AG04450 (cell line): ENCODE data around the gene OR2H1. TPM values are rescaled to one million over a fixed set of nuclear protein-coding genes. Genes with fewer than 3 reads are reported as not detected.

ENCODE experiments used
- CTCF ChIA-PET: fragments of 300-600, 350-600 bp; formaldehyde crosslinking; extraction: SDS; loops from one replicate; lab custom pipeline; 2022; ENCODE audit warnings: antibody characterized with exemption, inconsistent platforms; lab: Charles Lee
- POLR2A ChIA-PET: fragments of 350-600 bp; formaldehyde crosslinking; extraction: SDS; loops from one replicate; lab custom pipeline; 2021; ENCODE audit warnings: antibody characterized with exemption, inconsistent platforms; lab: Yijun Ruan, JAX
- DNase-seq: peaks from one replicate; pipeline ENCODE4 v3.0.0-alpha.2; 2011; ENCODE audit warnings: low read depth, low spot score
- H3K27ac ChIP-seq: one replicate; pipeline ENCODE4 v1.5.1; 2012; ENCODE audit warnings: low read depth, low read length, control low read depth
- H3K27me3 ChIP-seq: one replicate; pipeline ENCODE4 v1.6.0; 2012; ENCODE audit warnings: low read length; ENCODE audit not compliant: control insufficient read depth, insufficient read depth
- H3K4me3 ChIP-seq: 2 replicates; pipeline ENCODE4 v1.5.1; 2011; ENCODE audit warnings: mild to moderate bottlenecking, low read depth, low read length, control low read depth
- H3K9me3 ChIP-seq: 2 replicates; pipeline ENCODE4 v1.5.1; 2012; ENCODE audit warnings: low read length; ENCODE audit not compliant: control insufficient read depth, insufficient read depth
- polyA plus RNA-seq: library from polyadenylated mRNA; depleted of rRNA; stranded (reverse); fragments of >200 nt; gene quantifications from 2 replicates; pipeline ENCODE4 v1.2.3, GENCODE V29; 2011
- TF ChIP-seq, protein P1 (sequence below): IDR thresholded peaks from 2 replicates; pipeline ENCODE4 v1.5.1; 2011; ENCODE audit warnings: low read depth, low read length, control low read depth, inconsistent platforms

OR2H1 gene
- polyA plus RNA-seq, 1 experiment: not detected

DNA sequence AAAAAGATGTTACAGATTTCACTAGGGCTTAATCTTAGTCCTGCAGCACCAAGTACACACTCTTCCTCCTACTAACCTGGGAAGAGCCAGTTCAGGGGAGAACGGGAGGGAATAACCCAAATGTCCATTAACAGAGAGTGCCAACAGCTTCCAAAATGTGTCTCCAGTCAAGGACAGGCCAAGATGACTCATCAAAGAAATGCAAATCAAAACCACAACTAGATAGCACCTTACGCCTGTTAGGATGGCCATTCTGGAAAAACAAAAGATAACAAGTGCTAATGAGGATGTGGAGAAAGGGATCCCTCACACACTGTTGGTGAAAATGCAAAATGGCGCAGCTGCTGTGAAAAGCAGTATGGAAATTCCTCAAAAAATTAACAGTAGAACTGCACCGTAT, 34.6 kb downstream of the OR2H1 start:
- Histone ChIP-seq H3K4me3 (no peak overlapping the region), H3K27ac (no peak overlapping the region), H3K9me3 (0 out of 2 replicates have a peak, but pooled peaks cover 3% of the 10 kb centered on the region), H3K27me3 (no peaks in the 10 kb centered on the region)
- ChIA-PET CTCF (no interaction called here), POLR2A (no interaction called here)
- TF ChIP-seq, protein P1, sequence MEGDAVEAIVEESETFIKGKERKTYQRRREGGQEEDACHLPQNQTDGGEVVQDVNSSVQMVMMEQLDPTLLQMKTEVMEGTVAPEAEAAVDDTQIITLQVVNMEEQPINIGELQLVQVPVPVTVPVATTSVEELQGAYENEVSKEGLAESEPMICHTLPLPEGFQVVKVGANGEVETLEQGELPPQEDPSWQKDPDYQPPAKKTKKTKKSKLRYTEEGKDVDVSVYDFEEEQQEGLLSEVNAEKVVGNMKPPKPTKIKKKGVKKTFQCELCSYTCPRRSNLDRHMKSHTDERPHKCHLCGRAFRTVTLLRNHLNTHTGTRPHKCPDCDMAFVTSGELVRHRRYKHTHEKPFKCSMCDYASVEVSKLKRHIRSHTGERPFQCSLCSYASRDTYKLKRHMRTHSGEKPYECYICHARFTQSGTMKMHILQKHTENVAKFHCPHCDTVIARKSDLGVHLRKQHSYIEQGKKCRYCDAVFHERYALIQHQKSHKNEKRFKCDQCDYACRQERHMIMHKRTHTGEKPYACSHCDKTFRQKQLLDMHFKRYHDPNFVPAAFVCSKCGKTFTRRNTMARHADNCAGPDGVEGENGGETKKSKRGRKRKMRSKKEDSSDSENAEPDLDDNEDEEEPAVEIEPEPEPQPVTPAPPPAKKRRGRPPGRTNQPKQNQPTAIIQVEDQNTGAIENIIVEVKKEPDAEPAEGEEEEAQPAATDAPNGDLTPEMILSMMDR: no peak
- no peak for DNase-seq

DNA sequence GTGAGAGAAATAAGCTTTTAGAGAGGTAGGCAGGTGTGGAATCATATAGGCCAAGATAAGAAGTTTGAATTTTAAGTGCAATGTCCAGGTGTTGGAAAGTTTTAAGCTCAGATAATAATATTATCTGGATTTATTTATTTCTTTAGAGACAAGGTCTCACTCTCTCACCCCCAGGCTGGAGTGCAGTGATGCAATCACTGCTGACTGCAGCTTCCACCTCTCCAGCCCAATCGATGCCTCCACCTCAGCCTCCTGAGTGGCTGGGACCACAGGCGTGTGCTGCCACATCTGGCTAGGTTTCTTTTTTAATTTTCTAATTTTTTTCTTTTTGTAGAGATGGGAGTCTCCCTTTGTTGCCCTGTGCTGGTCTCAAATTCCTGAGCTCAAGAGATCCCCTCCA, 36.3 kb downstream of the OR2H1 start:
- POLR2A ChIA-PET: no interaction called here
- no peak for DNase-seq
- CTCF ChIA-PET: interaction anchor here (0.6 to 0.7 kb wide), 2 partner anchors 342 to 1522 kb away, joined by 3 read pairs; no protein-coding TSS in a partner anchor
- H3K4me3 ChIP-seq: no peak overlapping the region
- TF ChIP-seq, protein P1: no peak
- no peaks in the 10 kb centered on the region for H3K27me3 ChIP-seq
- H3K27ac ChIP-seq: no peak overlapping the region
- 0 out of 2 replicates have a peak, but pooled peaks cover 3% of the 10 kb centered on the region for H3K9me3 ChIP-seq

DNA sequence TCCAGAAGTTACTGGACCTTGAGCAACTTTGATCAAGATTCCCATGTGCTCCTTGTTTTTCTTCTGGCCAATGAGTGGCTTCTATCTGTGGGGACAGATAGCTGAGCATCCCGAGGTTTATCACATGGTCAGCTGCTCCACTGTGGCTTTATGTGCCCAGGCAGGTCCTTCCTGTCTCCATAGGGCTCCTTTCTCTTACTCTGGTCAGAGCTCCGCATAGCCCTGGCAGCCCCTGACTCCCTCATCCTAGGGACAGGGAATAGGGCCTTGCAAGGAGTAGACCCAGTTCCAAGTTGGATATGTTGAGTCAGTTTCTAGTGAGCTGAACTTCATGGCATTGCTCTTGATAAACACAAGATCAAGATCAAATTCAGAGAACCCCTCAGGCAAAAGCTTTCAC, 37.2 kb downstream of the OR2H1 start:
- H3K9me3 ChIP-seq: no peaks in the 10 kb centered on the region
- no peak overlapping the region for H3K27ac ChIP-seq
- no peaks in the 10 kb centered on the region for H3K27me3 ChIP-seq
- POLR2A ChIA-PET: no interaction called here
- TF ChIP-seq, protein P1: no peak
- DNase-seq: no peak
- H3K4me3 ChIP-seq: no peak overlapping the region
- CTCF ChIA-PET: no interaction called here

DNA sequence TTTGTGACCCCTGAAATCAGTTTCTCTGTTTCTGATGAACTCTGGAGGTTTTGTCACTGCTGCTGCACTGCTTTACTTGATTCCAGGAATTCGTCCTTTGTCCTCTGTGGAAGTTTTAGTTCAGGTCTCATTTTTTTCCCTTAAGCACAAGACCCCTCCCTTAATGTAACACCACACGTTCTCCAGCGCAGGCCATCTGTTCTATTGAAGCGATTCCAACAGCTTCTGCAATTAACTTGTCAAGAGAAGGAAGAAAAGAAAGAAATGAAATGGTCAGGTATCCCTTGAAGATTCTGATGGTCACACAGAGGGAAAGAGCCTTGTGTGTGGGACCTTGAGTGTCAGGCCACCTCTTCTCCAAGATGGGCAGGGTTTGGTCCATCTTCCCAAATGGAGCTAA, 38.6 kb downstream of the OR2H1 start:
- TF ChIP-seq, protein P1: no peak
- no peaks in the 10 kb centered on the region; the same call in 1 of the 2 replicates for H3K9me3 ChIP-seq
- DNase-seq: no peak
- ChIA-PET POLR2A (no interaction called here), CTCF (no interaction called here)
- H3K4me3 ChIP-seq: no peak overlapping the region
- no peak overlapping the region for H3K27ac ChIP-seq
- H3K27me3 ChIP-seq: no peaks in the 10 kb centered on the region

DNA sequence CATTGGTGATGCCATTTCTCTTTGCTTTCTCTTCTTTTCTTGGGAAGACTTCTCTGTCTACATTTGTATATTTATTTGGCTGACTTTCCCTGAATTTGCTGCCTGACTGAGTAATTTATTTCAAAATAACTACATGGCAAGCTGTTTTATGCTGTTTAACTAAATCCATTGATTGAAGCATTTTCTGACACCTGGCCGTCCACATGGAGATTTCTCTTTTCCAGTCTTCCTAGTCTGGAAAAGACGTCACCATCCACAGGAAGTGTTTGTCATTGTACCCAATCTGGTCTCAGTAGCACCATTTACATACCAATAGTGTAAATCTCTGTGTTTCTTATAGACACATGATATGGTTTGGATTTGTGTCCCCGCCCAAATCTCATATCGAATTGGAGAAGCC, 40.0 kb downstream of the OR2H1 start:
- no peak for DNase-seq
- H3K27me3 ChIP-seq: no peaks in the 10 kb centered on the region
- ChIA-PET CTCF (no interaction called here), POLR2A (no interaction called here)
- TF ChIP-seq, protein P1: no peak
- peaks cover 4% of the 10 kb centered on the region; the same call in 1 of the 2 replicates for H3K9me3 ChIP-seq
- no peak overlapping the region for H3K4me3 ChIP-seq
- no peak overlapping the region for H3K27ac ChIP-seq
